ENCODE data around the gene PYGL. TPM values are rescaled to one million over a fixed set of nuclear protein-coding genes. Genes with fewer than 3 reads are reported as not detected.

Gene PYGL
- total RNA-seq, 1 donor from 2014 or later: 138 TPM

- peak; percentile 37 for ATAC-seq
Observed at GRCh38 chr14:50871914-50872732, 72.2 kb downstream of the PYGL start, which contains the start of gene ABHD12B. Gene ABHD12B (plus strand): TSS chr14:50872053. CDS start chr14:50872175, 122 bp downstream.

GRCh38 chr14:50871228-50871627 is 73.1 kb downstream of the PYGL start:
- ATAC-seq: no peak

DNA sequence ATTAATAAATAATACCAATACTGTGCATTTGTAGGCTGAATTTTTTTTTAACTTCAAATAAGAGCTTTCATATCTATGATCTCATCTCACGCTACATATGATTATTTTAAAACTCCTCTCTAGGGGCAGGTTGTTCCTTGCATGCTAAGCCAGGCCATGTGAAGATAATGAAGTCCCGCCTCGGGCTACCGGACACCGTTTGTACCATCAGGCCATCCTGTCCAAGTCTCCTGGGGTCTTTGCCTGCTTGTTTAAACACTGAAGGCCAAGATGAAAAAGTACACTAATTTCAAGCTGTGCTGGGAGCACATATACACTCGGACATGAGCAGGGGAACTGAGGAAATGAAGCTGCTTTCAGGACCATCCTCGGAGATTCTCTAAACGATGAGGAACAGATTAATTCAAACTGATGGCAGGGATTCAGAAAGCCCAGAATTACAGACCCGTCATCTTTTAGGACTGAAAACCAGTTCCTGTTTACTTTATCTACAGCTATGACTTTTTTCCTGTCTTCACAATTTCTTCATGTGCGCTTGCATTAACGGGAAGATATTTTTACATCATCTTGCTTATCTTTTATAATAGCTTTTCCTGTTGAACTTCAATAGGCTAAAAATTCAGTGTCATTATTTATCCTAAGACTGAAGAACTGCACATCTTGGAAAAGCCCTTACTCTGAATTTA is 78.7 kb downstream of the PYGL start:
- no peak for ATAC-seq

DNA sequence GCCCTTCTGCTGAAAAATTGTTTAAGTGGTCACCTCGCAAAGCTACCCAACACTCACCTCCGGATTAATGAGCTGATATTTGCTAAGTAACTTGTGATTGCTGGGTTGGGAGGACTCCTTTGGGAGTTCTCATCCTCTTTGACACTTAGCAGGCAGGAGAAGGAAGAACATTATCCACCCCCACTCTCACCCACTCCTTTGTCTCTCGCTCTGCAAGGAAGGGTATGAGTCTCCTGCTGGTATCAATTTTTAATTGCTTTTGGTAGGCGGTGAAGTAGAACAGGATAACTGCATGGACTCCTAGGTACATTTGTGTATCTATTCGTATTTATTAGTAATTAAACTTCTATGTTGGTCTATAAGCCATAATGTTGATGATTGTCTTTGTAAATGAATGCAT is 79.3 kb downstream of the PYGL start:
- ATAC-seq: no peak

- ATAC-seq: peak; percentile 73
Observed at GRCh38 chr14:50864237-50864636, 80.0 kb downstream of the PYGL start.

DNA sequence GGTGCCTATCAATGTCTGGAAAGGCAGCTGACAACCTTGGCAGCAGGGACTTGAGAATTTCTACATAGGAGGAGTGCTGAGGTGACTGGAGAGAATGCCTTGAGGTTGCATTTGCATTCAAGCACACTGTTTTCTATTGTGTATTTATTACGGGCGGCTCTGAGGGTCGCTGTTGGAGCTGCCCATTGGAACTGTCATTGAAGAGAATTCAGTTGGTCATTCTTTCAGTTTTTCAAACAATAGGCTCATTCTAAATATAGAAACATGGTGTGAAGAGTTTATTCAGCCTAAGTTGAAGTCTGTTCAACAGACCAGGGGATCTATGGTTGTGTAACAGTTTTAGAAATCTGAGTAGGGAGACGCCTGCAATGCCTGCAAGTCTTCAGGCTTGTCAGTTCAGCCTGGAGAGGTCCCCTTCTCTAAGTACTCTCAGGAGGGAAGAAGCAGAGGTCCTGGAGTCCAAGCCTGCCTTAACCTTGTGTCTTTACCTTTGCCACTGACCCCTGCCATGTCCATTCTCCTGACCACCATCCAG is 82.2 kb downstream of the PYGL start:
- no peak for ATAC-seq

DNA sequence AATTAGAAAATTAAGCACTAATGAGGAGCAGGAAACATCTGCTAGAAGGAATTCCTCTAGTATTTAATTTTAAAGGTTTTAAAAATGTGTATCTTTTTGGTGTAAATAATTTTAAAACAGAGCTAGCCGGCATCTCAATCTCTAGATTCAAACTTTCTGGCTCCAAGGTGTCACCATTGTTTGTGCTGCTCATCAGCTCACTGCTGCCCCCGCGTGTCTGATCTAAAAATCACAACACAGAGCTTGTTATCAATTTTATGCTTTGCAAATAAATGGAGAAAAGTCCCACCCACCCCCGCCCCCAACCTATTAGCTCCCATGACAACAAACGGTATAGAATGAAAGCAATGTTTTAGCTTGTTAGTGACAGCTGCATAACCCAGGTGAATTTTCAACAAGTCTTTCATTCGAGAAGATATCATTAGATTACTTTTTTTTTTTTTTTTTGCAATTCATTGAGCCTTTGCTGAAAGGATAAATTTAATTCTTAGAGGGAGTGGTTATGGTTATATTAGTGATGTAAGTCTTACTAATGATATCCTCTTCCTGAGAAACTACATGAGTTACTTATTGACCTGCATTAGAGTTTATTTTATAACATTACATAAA is 83.7 kb downstream of the PYGL start:
- ATAC-seq: peak; percentile 55

DNA sequence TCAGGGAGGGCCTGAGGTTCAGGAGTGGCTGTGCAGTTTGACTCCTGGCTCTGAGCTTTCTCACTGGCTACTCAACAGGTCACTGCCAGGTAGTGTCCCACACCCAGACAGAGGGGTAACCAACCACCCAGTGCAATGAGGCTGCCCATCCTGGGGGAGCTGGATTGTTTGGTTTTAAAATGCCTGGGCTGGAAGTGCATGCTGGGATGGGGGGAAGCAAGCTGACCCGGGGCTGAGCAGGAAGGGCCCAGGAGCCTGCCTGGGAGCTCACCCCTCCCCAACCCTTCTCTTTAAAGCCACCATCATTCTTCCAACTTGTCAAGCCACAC is 85.0 kb downstream of the PYGL start:
- no peak for ATAC-seq

DNA sequence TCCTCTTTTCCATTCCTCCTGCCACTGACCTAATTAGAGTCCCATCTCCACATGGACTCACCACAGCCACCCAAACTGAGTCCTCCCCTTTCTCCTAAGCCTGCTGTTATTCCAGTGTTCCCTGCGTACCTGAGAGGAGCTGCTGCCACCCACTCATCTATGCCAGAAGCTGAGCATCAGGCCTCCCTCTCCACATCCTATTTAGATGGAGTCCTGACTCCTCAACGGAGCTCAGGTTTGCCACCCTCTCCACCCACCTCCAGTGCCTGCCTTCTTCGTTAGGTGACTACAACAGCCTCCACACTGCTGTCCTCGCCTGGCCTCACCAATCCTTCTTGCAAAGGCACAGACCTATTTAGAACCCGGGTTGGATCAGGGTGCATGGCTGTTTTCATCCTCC is 87.6 kb downstream of the PYGL start:
- ATAC-seq: no peak

DNA sequence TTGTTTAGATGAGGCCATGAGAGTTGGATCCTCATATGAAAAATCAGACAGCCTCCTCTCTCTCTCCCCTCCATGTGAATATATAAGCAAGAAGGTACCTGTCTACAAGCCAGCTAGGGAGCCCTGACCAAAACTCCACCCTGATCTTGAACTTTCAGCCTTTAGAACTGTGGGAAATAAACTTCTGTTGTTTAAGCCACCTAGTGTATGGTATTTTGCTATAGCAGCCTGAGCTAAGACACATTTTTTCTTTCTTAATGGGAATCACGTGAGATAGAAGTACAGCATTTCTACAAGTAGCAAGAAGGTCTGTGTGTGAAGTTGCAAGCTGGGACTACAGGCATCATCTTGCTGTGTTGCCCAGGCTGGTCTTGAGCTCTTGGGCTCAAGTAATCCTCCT is 88.7 kb downstream of the PYGL start:
- ATAC-seq: no peak

Other genes starting within 250 kb of the PYGL start
- 31.9 TPM for gene NIN, start 113.3 kb downstream of the PYGL start, total RNA-seq
- 0.32 TPM for gene ABHD12B, start 72.4 kb downstream of the PYGL start, total RNA-seq
- 0.32 TPM for gene TRIM9, start 150.6 kb upstream of the PYGL start, total RNA-seq